K562 (cell line): ENCODE data around the gene CNP. TPM values are rescaled to one million over a fixed set of nuclear protein-coding genes. Genes with fewer than 3 reads are reported as not detected.
"Not testable (repeated sequence)": the region's sequence is repeated elsewhere in the genome, so short reads cannot be mapped to it uniquely, and the experiment has no call there.

Experiments
- ATAC-seq: fragments of 200-7000 bp; cut with Tn5 transposase; 3 replicates; pipeline ENCODE4 v1.9.1; 2020; ENCODE audit warnings: moderate library complexity
- BruUV-seq: library from RNA; stranded (reverse); fragments of 400-500 nt; replicated peaks from 2 replicates; lab custom pipeline; 2021; lab: Mats Ljungman, UMichigan
- CTCF ChIA-PET: fragments of 300-600 bp; formaldehyde crosslinking; extraction: SDS; loops from one replicate; lab custom pipeline; 2021; ENCODE audit warnings: low intra/inter-chr PET ratio; lab: Yijun Ruan, JAX
- POLR2A ChIA-PET: fragments of 300-600, 350-650 bp; sonication (Branson Sonifier 250); formaldehyde crosslinking; extraction: SDS; loops from one replicate; lab custom pipeline; 2021; ENCODE audit warnings: antibody characterized with exemption, inconsistent platforms; lab: Yijun Ruan, JAX
- DNase-seq, 4 experiments: peaks; one replicate each; pipeline versions ENCODE4 v3.0.0 to v3.0.0-alpha.2; 2011 to 2018; ENCODE audit warnings: low spot score in 3 of 4, mixed read lengths in 3 of 4; ENCODE audit errors: extremely low read depth in 1 of 4
- FAIRE-seq: peaks from 2 replicates; lab custom pipeline; 2011; peaks lifted over from hg19 to GRCh38; lab: Jason Lieb, UNC
- H2AFZ ChIP-seq: 2 replicates; pipeline ENCODE4 v1.6.0; 2011; ENCODE audit warnings: low read depth, low read length, control low read depth, inconsistent platforms
- H3K27ac ChIP-seq: fragments of 200-600 bp; 3 replicates; pipeline ENCODE4 v1.8.0; 2011; ENCODE audit warnings: low read depth, mild to moderate bottlenecking, control low read depth, inconsistent platforms, low read length, moderate library complexity, mixed read lengths; ENCODE audit errors: extremely low read depth
- H3K27me3 ChIP-seq, 2 experiments: fragments of 300-600 bp in 1 of 2; 2 replicates in 1 of 2; 3 replicates in 1 of 2; pipeline versions ENCODE4 v1.6.0 to v1.8.0; 2011; ENCODE audit warnings: inconsistent platforms in 2 of 2, low read length in 2 of 2, mild to moderate bottlenecking in 1 of 2, mixed read lengths in 1 of 2, moderate library complexity in 1 of 2; ENCODE audit not compliant: control insufficient read depth in 2 of 2, insufficient read depth in 2 of 2
- H3K36me3 ChIP-seq: fragments of 300-600 bp; 3 replicates; pipeline ENCODE4 v1.8.0; 2011; ENCODE audit warnings: mild to moderate bottlenecking, low read length, inconsistent platforms; ENCODE audit not compliant: control insufficient read depth, insufficient read depth
- H3K4me1 ChIP-seq, 2 experiments: fragments of 200-600 bp in 1 of 2; replicated peaks in 1 of 2; 2 replicates in 1 of 2; 3 replicates in 1 of 2; pipeline versions ENCODE4 v1.5.1 to v1.8.0; 2011; ENCODE audit warnings: inconsistent platforms in 2 of 2, low read length in 2 of 2, mild to moderate bottlenecking in 1 of 2, mixed read lengths in 1 of 2, moderate library complexity in 1 of 2; ENCODE audit not compliant: control insufficient read depth in 2 of 2, insufficient read depth in 2 of 2
- H3K4me2 ChIP-seq: 2 replicates; pipeline ENCODE4 v1.6.1; 2011; ENCODE audit warnings: low read length, control low read depth, inconsistent platforms, mixed read lengths; ENCODE audit not compliant: insufficient read depth
- H3K4me3 ChIP-seq: fragments of 200-600 bp; sonication (generic), shearing (Covaris generic); 2 replicates; pipeline ENCODE4 v1.5.1; 2016; ENCODE audit warnings: control low read depth, inconsistent platforms
- H3K79me2 ChIP-seq: fragments of 200-600 bp; 3 replicates; pipeline ENCODE4 v1.8.0; 2011; ENCODE audit warnings: low read length, inconsistent platforms; ENCODE audit not compliant: control insufficient read depth, insufficient read depth
- H3K9ac ChIP-seq, 2 experiments: 2 replicates each; pipeline versions ENCODE4 v1.6.0 to v1.6.1; 2011; ENCODE audit warnings: low read depth in 2 of 2, low read length in 2 of 2, control low read depth in 1 of 2, inconsistent platforms in 1 of 2, mild to moderate bottlenecking in 1 of 2, mixed read lengths in 1 of 2; ENCODE audit not compliant: insufficient read depth in 1 of 2
- H3K9me1 ChIP-seq: one replicate; pipeline ENCODE4 v1.6.0; 2011; ENCODE audit warnings: inconsistent platforms, mild to moderate bottlenecking, low read length, moderate library complexity; ENCODE audit not compliant: control insufficient read depth, insufficient read depth
- H3K9me3 ChIP-seq: replicated peaks from 2 replicates; pipeline ENCODE4 v1.5.1; 2011; ENCODE audit warnings: low read depth, low read length, inconsistent platforms; ENCODE audit not compliant: control insufficient read depth, insufficient read depth
- H4K20me1 ChIP-seq: replicated peaks from 2 replicates; pipeline ENCODE4 v1.6.1; 2011; ENCODE audit warnings: low read length, inconsistent platforms, mixed read lengths; ENCODE audit not compliant: control insufficient read depth, insufficient read depth
- CEBPG ChIP-seq, 3 experiments: fragments of 200-800 bp in 1 of 3; sonication (Bioruptor generic) in 1 of 3; sonication (generic) in 1 of 3; formaldehyde crosslinking in 1 of 3; IDR thresholded peaks in 2 of 3; conservative IDR thresholded peaks in 1 of 3; 2 replicates each; pipeline versions ENCODE4 v1.6.1 to v1.8.0; 2016 to 2022; ENCODE audit warnings: missing compliant biosample characterization in 2 of 3, missing genetic modification characterization in 2 of 3, mild to moderate bottlenecking in 1 of 3, missing genetic modification reagents in 1 of 3
- MLLT1 ChIP-seq, 2 experiments: fragments of 450-650 bp; IDR thresholded peaks; 2 replicates each; pipeline ENCODE4 v1.6.1; 2016
- RBM15 ChIP-seq: fragments of 200-400 bp; formaldehyde crosslinking; IDR thresholded peaks from 2 replicates; pipeline ENCODE4 v1.6.1; 2018; ENCODE audit warnings: mild to moderate bottlenecking, low read length, moderate library complexity; ENCODE audit not compliant: insufficient read depth
- TCF7L2 ChIP-seq: fragments of 150-350 bp; IDR thresholded peaks from 2 replicates; pipeline ENCODE4 v1.6.1; 2016; ENCODE audit warnings: low read depth, mild to moderate bottlenecking, low read length, moderate library complexity
- TRIM24 ChIP-seq, 2 experiments: fragments of 450-650 bp; IDR thresholded peaks; 2 replicates each; pipeline ENCODE4 v1.6.1; 2016
- ZBTB11 ChIP-seq, 3 experiments: fragments of 200-800 bp in 1 of 3; fragments of 250-450 bp in 1 of 3; fragments of 450-650 bp in 1 of 3; sonication (Bioruptor Pico) in 1 of 3; sonication (Bioruptor generic) in 1 of 3; formaldehyde crosslinking in 1 of 3; IDR thresholded peaks; 2 replicates each; pipeline versions ENCODE4 v1.6.1 to v1.8.0; 2016 to 2022; ENCODE audit warnings: mild to moderate bottlenecking in 2 of 3, missing genetic modification characterization in 2 of 3, missing compliant biosample characterization in 1 of 3, moderate library complexity in 1 of 3
- ZNF778 ChIP-seq: fragments of 450-650 bp; formaldehyde crosslinking; IDR thresholded peaks from 2 replicates; pipeline ENCODE4 v1.4.0; 2020; ENCODE audit warnings: mild to moderate bottlenecking, moderate library complexity
- WGBS: fragments of 100-300 bp; shearing (Covaris generic); methylation state at CpG from one replicate; pipeline ENCODE4 v1.1.6; 2016; ENCODE audit warnings: low coverage, mixed read lengths; ENCODE audit not compliant: insufficient coverage; ENCODE audit errors: missing lambda C conversion rate; 5-methylcytosine and 5-hydroxymethylcytosine counted together
- in situ Hi-C: fragments of 300-500 bp; cut with MboI; formaldehyde crosslinking; loops from 4 replicates; pipeline ENCODE4 v1.15.0; 2018; ENCODE audit warnings: inconsistent platforms, mixed read lengths
- intact Hi-C: fragments of 100-400 bp; cut with micrococcal nuclease; formaldehyde crosslinking; loops from 2 replicates; pipeline ENCODE4 v1.14.2; 2022
- polyA plus RNA-seq, 8 experiments: library from polyadenylated mRNA; depleted of rRNA in 4 of 8; stranded (reverse) in 5 of 8; unstranded in 3 of 8; fragments of >200 nt; fragmentation: Nextera tagmentation in 2 of 8; fragmentation: Illumina TruSeq in 1 of 8; extraction: Ambion mirVana in 2 of 8; extraction: Trizol in 1 of 8; gene quantifications; 2 replicates each; pipeline versions ENCODE4 v1.2.1 to v1.2.3, GENCODE V29; 2011 to 2014; ENCODE audit warnings: inconsistent platforms in 1 of 8, missing spikeins in 1 of 8
- total RNA-seq, 7 experiments: library from RNA; depleted of rRNA in 6 of 7; stranded (reverse); fragments of >200 nt in 6 of 7; fragmentation: Illumina TruSeq in 2 of 7; extraction: Trizol in 2 of 7; gene quantifications; 2 replicates each; pipeline versions ENCODE4 v1.2.1 to v1.2.3, GENCODE V29; 2011 to 2021; ENCODE audit warnings: low replicate concordance in 1 of 7

The CNP gene
- total and polyA plus RNA-seq, 9 of the 15 experiments (the other 6 are each of a cell fraction or from before 2014, with no cell fraction given), result 1.7 to 52.0 (median 29.1) TPM

- ATAC-seq, H3K4me3 ChIP-seq, H3K9ac ChIP-seq, H2AFZ ChIP-seq, H3K9me1 ChIP-seq, H3K9me3 ChIP-seq, FAIRE-seq, in situ Hi-C loops, H3K27ac ChIP-seq, H3K27me3 ChIP-seq, intact Hi-C loops, DNase-seq, BruUV-seq: not testable (repeated sequence)
- ChIA-PET POLR2A (interaction anchor here (1.1 to 2.8 kb wide), 3 partner anchors 9 to 48 kb away, joined by 4 to 7 read pairs (median 4); partner anchors contain the start of gene CNP), CTCF (interaction anchor here (0.7 kb wide), 1 partner anchor 1488 kb away, joined by 3 read pairs; no protein-coding TSS in a partner anchor)
- WGBS, result 90% methylated on average over 12 of the region's 12 CpGs
- peaks cover 26% of the 10 kb centered on the region for H4K20me1 ChIP-seq
- peaks cover 61% of the 10 kb centered on the region for H3K36me3 ChIP-seq
- peak in 1 of 2 experiments; percentile 81; a peak in 2 of 4 replicates for TF ChIP-seq MLLT1 (IDR thresholded peaks at IDR 0.05)
- H3K79me2 ChIP-seq, result peaks cover 98% of the 10 kb centered on the region
- H3K4me1 ChIP-seq, result peaks cover 8 to 33% of the 10 kb centered on the region in 2 experiments; a peak in 3 of 5 replicates
- peak overlapping the region; percentile 19; the same call in 1 of the 2 replicates for H3K4me2 ChIP-seq
These were observed 47.1 kb downstream of the CNP start for GRCh38 chr17:42013740-42014139.

GRCh38 chr17:42016411-42016831, 49.8 kb downstream of the CNP start:
- Histone ChIP-seq H3K9me3 (no peaks in the 10 kb centered on the region), H3K4me3 (peak overlapping the region; percentile 86), H3K9ac (peak overlapping the region; percentile 97 to 99), H2AFZ (peak overlapping the region; percentile 93), H3K27ac (peak overlapping the region; percentile 98), H4K20me1 (peaks cover 10% of the 10 kb centered on the region), H3K27me3 (no peaks in the 10 kb centered on the region), H3K36me3 (peaks cover 45% of the 10 kb centered on the region), H3K4me2 (peak overlapping the region; percentile 91), H3K79me2 (peaks cover 86% of the 10 kb centered on the region), H3K4me1 (peaks cover 20 to 34% of the 10 kb centered on the region in 2 experiments; a peak in 4 of 5 replicates), H3K9me1 (no peaks in the 10 kb centered on the region)
- 2% methylated on average over 12 of the region's 12 CpGs for WGBS
- POLR2A ChIA-PET, result interaction anchor here (1.0 to 4.3 kb wide), 10 partner anchors 11 to 232 kb away, joined by 3 to 37 read pairs (median 4); partner anchors contain the start of gene KAT2A
- in situ Hi-C loops (no loop called here), intact Hi-C loops (no loop called here)
- BruUV-seq, result no TSS peak
- ATAC-seq (no peak), FAIRE-seq (peak; percentile 49), DNase-seq (peak in 3 of 4 experiments; percentile 31 to 42 (median 37))
- CTCF ChIA-PET, result no interaction called here
- TF ChIP-seq ZNF778 (CRISPR knock-in tag) (no peak), TRIM24 (IDR thresholded peaks at IDR 0.05) (no peak), ZBTB11 (CRISPR knock-in tag; IDR thresholded peaks at IDR 0.05) (no peak), TCF7L2 (no peak), RBM15 (no peak), CEBPG (CRISPR knock-in tag; IDR thresholded peaks at IDR 0.05) (no peak), CEBPG (tag; conservative IDR thresholded peaks at IDR 0.05 in 1 of 2, IDR thresholded peaks at IDR 0.05 in 1 of 2) (no peak)
